B cell (primary cell): ENCODE results near the gene SLC19A2.

Experiments
- CTCF ChIP-seq: fragments of 200-600 bp; IDR thresholded peaks from one replicate; pipeline ENCODE4 v1.8.0; 2022; ENCODE audit warnings: antibody characterized with exemption, mild to moderate bottlenecking
- EZH2 ChIP-seq: IDR thresholded peaks from 2 replicates; pipeline ENCODE4 v1.6.1; 2012; ENCODE audit warnings: borderline replicate concordance, low read depth, mild to moderate bottlenecking, moderate library complexity, low read length; ENCODE audit not compliant: insufficient read depth, poor library complexity, severe bottlenecking

GRCh38 chr1:169529068-169529642, 43.4 kb upstream of the SLC19A2 start:
- TF ChIP-seq CTCF (no peak), EZH2 (no peak)
